Measurements from ENCODE around the gene MYL7. TPM values are rescaled to one million over a fixed set of nuclear protein-coding genes. Genes with fewer than 3 reads are reported as not detected.
A peak's percentile ranks its signal among the peaks of the same experiment; 100 is the strongest.

The MYL7 gene
- total and polyA plus RNA-seq, 2 of the 4 experiments (the other 2 are of a cell fraction) = 0.24 TPM; not detected in 1

GRCh38 chr7:44152971-44153947, 12.1 kb upstream of the MYL7 start (continued):
- TF ChIP-seq SMC3 (IDR thresholded peaks at IDR 0.05; ENCODE audit: low read depth, low read length) = no peak

- Histone ChIP-seq H3K23ac (ENCODE audit: low read depth, low read length) (no peak overlapping the region), H4K91ac (ENCODE audit: insufficient read depth, low read depth, low read length) (no peak overlapping the region), H2AK5ac (ENCODE audit: low read depth, low read length) (no peak overlapping the region), H3K27me3 (ENCODE audit: control insufficient read depth, insufficient read depth, low read length) (peaks cover 15% of the 10 kb centered on the region), H3K36me3 (ENCODE audit: control insufficient read depth, insufficient read depth, low read length) (no peaks in the 10 kb centered on the region), H3K14ac (replicated peaks; ENCODE audit: low read depth, low read length) (no peak overlapping the region), H4K20me1 (ENCODE audit: insufficient read depth, low read length) (no peaks in the 10 kb centered on the region), H4K5ac (ENCODE audit: low read depth, low read length) (no peak overlapping the region), H3K9me3 (ENCODE audit: control insufficient read depth, insufficient read depth, low read length) (no peaks in the 10 kb centered on the region), H4K8ac (ENCODE audit: low read depth in 2 of 2, low read length in 2 of 2) (no peak overlapping the region), H3K18ac (ENCODE audit: low read depth, low read length) (no peak overlapping the region), H2AFZ (replicated peaks; ENCODE audit: low read length, poor library complexity) (peak overlapping the region; percentile 43), H2BK15ac (ENCODE audit: low read depth, low read length) (no peak overlapping the region), H2AK9ac (replicated peaks; ENCODE audit: low read depth, low read length, poor library complexity) (no peak overlapping the region), H3K4me3 (ENCODE audit: insufficient read depth, low read depth, low read length) (no peak overlapping the region), H2BK120ac (ENCODE audit: low read depth, low read length) (no peak overlapping the region), H3K27ac (ENCODE audit: insufficient read depth, low read length) (no peak overlapping the region), H3K56ac (ENCODE audit: extremely low read depth, insufficient read depth, low read length) (no peak overlapping the region), H3K4ac (ENCODE audit: low read depth, low read length) (no peak overlapping the region), H2BK20ac (ENCODE audit: low read depth, low read length) (no peak overlapping the region), H3K4me1 (ENCODE audit: control insufficient read depth, insufficient read depth, low read length) (peaks cover 7% of the 10 kb centered on the region; the same call in 1 of the 2 replicates), H3K79me1 (ENCODE audit: low read depth in 1 of 2, low read length in 2 of 2) (no peaks in the 10 kb centered on the region), H3K4me2 (ENCODE audit: low read depth, low read length) (no peak overlapping the region), H3K9me1 (ENCODE audit: insufficient read depth, low read length) (0 out of 2 replicates have a peak, but pooled peaks cover 3% of the 10 kb centered on the region), H2BK5ac (ENCODE audit: low read depth, low read length, poor library complexity, severe bottlenecking) (no peak overlapping the region), H3K9ac (ENCODE audit: low read depth, low read length) (no peak overlapping the region)
- in situ Hi-C loops (cut with MboI; ENCODE audit: low sequenced_read_pairs) (no loop called here), intact Hi-C loops (cut with micrococcal nuclease) (no loop called here), dilution Hi-C loops (cut with HindIII; ENCODE audit: low sequenced_read_pairs, unreplicated experiment) (no loop called here)
- DNase-seq (no peak), ATAC-seq (ENCODE audit: low read depth) (no peak)
- no TSS peak for BruUV-seq (replicated peaks)
- WGBS, 2 experiments (ENCODE audit: extremely low coverage in 2 of 2, insufficient read length in 1 of 2) = no CpG with 5 or more reads among the region's 9 CpGs
- ChIA-PET POLR2A (ENCODE audit: unreplicated experiment) (interaction anchor here (0.6 kb wide), 1 partner anchor 12 kb away, joined by 3 read pairs; no protein-coding TSS in a partner anchor), CTCF (no interaction called here)
- TF ChIP-seq MXI1 (IDR thresholded peaks at IDR 0.05; ENCODE audit: borderline replicate concordance, low read depth, low read length) (no peak), USF2 (IDR thresholded peaks at IDR 0.05; ENCODE audit: low read depth, low read length) (no peak), POLR2A (IDR thresholded peaks at IDR 0.05; ENCODE audit: low read depth, low read length) (no peak), CHD1 (IDR thresholded peaks at IDR 0.05; ENCODE audit: low read depth, low read length) (no peak), CTCF (conservative IDR thresholded peaks at IDR 0.05; ENCODE audit: low read depth, low read length) (no peak), FOS (IDR thresholded peaks at IDR 0.05; ENCODE audit: low read depth, low read length) (no peak), CEBPB (IDR thresholded peaks at IDR 0.05; ENCODE audit: low read depth, low read length) (no peak), ELK1 (IDR thresholded peaks at IDR 0.05; ENCODE audit: borderline replicate concordance, low read depth, low read length) (no peak), RFX5 (IDR thresholded peaks at IDR 0.05; ENCODE audit: low read depth, low read length) (no peak), RAD21 (IDR thresholded peaks at IDR 0.05; ENCODE audit: low read length) (no peak)
These were observed 10.8 kb upstream of the MYL7 start for GRCh38 chr7:44151956-44152355.
